ENCODE measurements around the gene HYAL3.
A peak's percentile ranks its signal among the peaks of the same experiment; 100 is the strongest.
"Not testable (repeated sequence)": the region's sequence is repeated elsewhere in the genome, so short reads cannot be mapped to it uniquely, and the experiment has no call there.

HYAL3 gene

GRCh38 chr3:50275996-50276761 is 23.0 kb downstream of the HYAL3 start:
- Mint-ChIP-seq H3K4me3 (peak overlapping the region; percentile 19), H3K4me1 (ENCODE audit: low read depth) (peaks cover 31% of the 10 kb centered on the region), H3K27me3 (peaks cover 53% of the 10 kb centered on the region), H3K36me3 (ENCODE audit: low read depth) (no peaks in the 10 kb centered on the region), H3K9me3 (no peaks in the 10 kb centered on the region), H3K27ac (no peak overlapping the region)
- DNase-seq, result peak; percentile 62

DNA sequence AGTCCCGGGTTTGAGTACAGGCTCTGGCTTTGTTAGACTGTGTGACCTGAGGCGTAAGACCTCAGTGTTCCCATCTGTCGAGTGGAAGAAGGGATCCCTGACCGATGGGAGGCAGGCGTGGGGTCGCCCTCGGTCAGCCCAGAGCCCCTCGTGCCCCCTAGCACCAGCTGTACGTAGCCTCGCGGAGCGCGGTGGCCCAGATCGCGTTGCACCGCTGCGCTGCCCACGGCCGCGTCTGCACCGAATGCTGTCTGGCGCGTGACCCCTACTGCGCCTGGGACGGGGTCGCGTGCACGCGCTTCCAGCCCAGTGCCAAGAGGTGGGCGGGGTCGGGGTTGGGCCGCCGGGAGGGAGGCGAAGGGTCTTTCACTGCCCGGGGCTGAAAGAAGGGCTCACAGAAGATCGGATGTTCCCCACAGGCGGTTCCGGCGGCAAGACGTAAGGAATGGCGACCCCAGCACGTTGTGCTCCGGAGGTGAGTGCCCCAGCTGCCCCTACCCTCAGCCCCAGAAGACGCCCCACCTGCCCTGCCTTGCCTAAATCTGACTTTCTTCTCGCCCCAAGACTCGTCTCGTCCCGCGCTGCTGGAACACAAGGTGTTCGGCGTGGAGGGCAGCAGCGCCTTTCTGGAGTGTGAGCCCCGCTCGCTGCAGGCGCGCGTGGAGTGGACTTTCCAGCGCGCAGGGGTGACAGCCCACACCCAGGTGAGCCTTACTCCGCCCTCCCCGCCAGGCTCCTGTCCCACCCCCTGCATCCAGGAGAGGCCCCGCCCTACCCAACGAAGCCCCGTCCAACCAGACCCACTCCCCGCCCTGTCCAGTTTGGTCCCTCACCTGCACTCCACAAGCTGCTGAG is 23.8 kb downstream of the HYAL3 start:
- H3K36me3 Mint-ChIP-seq (ENCODE audit: low read depth), result no peaks in the 10 kb centered on the region
- no peak overlapping the region for H3K27ac Mint-ChIP-seq
- peaks cover 31% of the 10 kb centered on the region for H3K4me1 Mint-ChIP-seq (ENCODE audit: low read depth)
- DNase-seq, result peak; percentile 46
- H3K4me3 Mint-ChIP-seq, result peak overlapping the region; percentile 19
- H3K27me3 Mint-ChIP-seq, result peaks cover 53% of the 10 kb centered on the region
- no peaks in the 10 kb centered on the region for H3K9me3 Mint-ChIP-seq

- H3K36me3 Mint-ChIP-seq (ENCODE audit: low read depth), result no peaks in the 10 kb centered on the region
- peaks cover 53% of the 10 kb centered on the region for H3K27me3 Mint-ChIP-seq
- DNase-seq, result peak; percentile 78
- no peaks in the 10 kb centered on the region for H3K9me3 Mint-ChIP-seq
- peaks cover 31% of the 10 kb centered on the region for H3K4me1 Mint-ChIP-seq (ENCODE audit: low read depth)
- H3K27ac Mint-ChIP-seq, result peak overlapping the region; percentile 54
- H3K4me3 Mint-ChIP-seq, result no peak overlapping the region
These were observed 24.7 kb downstream of the HYAL3 start for GRCh38 chr3:50274371-50275104.

- no peak for DNase-seq
- Mint-ChIP-seq H3K27ac (no peak overlapping the region), H3K27me3 (peaks cover 52% of the 10 kb centered on the region), H3K36me3 (ENCODE audit: low read depth) (no peaks in the 10 kb centered on the region), H3K4me3 (no peak overlapping the region), H3K9me3 (no peaks in the 10 kb centered on the region), H3K4me1 (ENCODE audit: low read depth) (peaks cover 31% of the 10 kb centered on the region)
These were observed 25.5 kb downstream of the HYAL3 start for GRCh38 chr3:50273689-50274065.

DNA sequence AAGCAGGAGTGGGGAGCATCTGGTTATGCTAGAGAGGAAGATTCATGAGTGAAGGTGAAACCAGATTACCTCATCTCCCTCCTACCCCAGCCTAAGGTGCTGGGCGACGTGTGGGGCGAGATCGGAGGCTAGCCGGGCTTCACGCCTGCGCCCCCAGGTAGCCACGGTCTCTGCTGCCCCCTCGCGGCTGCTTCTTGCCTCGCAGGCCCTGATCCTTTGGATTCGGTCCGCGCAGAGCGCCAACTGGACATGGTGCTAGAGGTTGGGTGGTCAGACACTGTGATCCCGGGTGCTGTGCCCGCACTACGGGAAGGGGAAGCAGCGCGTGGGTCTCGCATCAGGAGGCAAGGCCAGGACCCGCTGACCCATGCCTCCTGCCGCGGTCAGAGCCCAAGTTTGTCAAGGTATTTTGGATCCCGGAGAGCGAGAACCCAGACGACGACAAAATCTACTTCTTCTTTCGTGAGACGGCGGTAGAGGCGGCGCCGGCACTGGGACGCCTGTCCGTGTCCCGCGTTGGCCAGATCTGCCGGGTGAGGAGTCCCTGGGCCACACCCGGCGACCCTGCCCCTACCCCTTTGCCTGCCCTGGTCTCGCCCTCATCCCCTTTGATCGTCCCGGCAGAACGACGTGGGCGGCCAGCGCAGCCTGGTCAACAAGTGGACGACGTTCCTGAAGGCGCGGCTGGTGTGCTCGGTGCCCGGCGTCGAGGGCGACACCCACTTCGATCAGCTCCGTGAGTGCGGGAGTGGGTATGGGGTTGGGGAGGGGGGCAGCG is 26.1 kb downstream of the HYAL3 start:
- Mint-ChIP-seq H3K9me3 (no peaks in the 10 kb centered on the region), H3K4me1 (ENCODE audit: low read depth) (peaks cover 31% of the 10 kb centered on the region), H3K36me3 (ENCODE audit: low read depth) (no peaks in the 10 kb centered on the region), H3K4me3 (peak overlapping the region; percentile 63), H3K27me3 (peaks cover 49% of the 10 kb centered on the region), H3K27ac (peak overlapping the region; percentile 70)
- DNase-seq, result peak; percentile 95

DNA sequence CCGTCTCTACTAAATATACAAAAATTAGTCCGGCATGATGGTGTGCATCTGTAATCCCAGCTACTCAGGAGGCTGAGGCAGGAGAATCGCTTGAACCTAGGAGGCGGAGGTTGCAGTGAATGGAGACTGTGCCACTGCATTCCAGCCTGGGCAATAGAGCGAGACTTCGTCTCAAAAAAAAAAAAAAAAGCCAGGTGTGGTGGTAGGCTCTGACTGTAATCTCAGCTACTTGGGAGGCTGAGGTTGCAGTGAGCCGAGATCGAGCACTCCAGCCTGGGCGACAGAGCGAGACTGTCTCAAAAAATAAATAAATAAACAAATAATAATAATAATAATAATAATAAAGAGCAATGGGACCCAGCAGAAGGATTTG is 26.7 kb downstream of the HYAL3 start:
- H3K27ac Mint-ChIP-seq; DNase-seq; H3K9me3 Mint-ChIP-seq; H3K4me3 Mint-ChIP-seq; H3K36me3 Mint-ChIP-seq (ENCODE audit: low read depth): not testable (repeated sequence)
- Mint-ChIP-seq H3K4me1 (ENCODE audit: low read depth) (peaks cover 31% of the 10 kb centered on the region), H3K27me3 (peaks cover 47% of the 10 kb centered on the region)

DNA sequence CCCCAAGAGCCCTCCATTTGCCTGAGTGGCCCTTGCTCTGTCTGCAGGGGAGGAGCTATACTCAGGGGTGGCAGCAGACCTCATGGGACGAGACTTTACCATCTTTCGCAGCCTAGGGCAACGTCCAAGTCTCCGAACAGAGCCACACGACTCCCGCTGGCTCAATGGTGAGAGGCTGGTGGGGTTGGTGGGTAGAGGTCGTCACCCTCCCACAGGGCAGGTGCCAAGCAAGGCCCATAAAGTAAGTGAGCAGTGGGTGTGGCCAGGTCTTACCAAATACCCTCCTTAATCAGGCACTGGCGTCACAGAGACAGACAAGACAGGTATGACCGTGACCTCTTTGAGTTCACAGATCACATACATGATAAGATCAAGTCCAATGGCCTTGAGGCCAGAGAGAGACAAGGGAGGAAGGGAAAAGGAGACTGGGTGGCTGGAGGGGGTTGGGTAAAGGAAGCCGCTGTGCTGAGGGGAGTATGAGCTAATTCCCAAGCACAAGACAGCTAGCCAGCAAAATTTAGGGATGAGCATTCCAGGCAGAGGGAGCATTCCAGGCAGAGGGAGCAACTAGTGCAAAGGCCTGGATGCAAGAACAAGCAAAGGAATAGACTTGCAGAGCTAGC is 27.8 kb downstream of the HYAL3 start:
- no peaks in the 10 kb centered on the region for H3K36me3 Mint-ChIP-seq (ENCODE audit: low read depth)
- no peaks in the 10 kb centered on the region for H3K9me3 Mint-ChIP-seq
- DNase-seq, result no peak
- H3K4me1 Mint-ChIP-seq (ENCODE audit: low read depth), result peaks cover 31% of the 10 kb centered on the region
- no peak overlapping the region for H3K27ac Mint-ChIP-seq
- H3K27me3 Mint-ChIP-seq, result peaks cover 49% of the 10 kb centered on the region
- H3K4me3 Mint-ChIP-seq, result no peak overlapping the region

- no peak for DNase-seq
- Mint-ChIP-seq H3K4me1 (ENCODE audit: low read depth) (peaks cover 26% of the 10 kb centered on the region), H3K27me3 (peaks cover 47% of the 10 kb centered on the region), H3K27ac (peak overlapping the region; percentile 14), H3K9me3 (no peaks in the 10 kb centered on the region), H3K36me3 (ENCODE audit: low read depth) (no peaks in the 10 kb centered on the region), H3K4me3 (no peak overlapping the region)
These were observed 28.6 kb downstream of the HYAL3 start for GRCh38 chr3:50270422-50271224.

DNA sequence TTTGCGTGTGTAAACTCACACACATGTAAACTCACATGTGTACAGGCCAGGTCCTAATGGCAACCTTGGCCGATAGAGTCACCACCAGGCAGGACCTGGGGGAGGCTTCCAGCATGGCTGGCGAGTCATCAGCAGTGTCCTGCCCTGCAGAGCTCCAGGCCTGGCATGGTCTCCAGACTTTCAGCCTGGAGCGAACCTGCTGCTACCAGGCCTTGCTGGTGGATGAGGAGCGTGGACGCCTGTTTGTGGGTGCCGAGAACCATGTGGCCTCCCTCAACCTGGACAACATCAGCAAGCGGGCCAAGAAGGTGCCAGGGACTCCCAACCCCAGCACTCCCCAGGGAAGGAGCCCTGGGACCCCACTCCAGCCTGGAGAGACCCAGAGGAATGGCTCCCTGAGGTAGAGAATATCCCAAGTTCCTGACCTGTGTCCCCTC is 29.2 kb downstream of the HYAL3 start:
- Mint-ChIP-seq H3K36me3 (ENCODE audit: low read depth) (no peaks in the 10 kb centered on the region), H3K27ac (no peak overlapping the region), H3K4me1 (ENCODE audit: low read depth) (peaks cover 20% of the 10 kb centered on the region), H3K4me3 (no peak overlapping the region), H3K27me3 (peaks cover 43% of the 10 kb centered on the region), H3K9me3 (no peaks in the 10 kb centered on the region)
- no peak for DNase-seq

DNA sequence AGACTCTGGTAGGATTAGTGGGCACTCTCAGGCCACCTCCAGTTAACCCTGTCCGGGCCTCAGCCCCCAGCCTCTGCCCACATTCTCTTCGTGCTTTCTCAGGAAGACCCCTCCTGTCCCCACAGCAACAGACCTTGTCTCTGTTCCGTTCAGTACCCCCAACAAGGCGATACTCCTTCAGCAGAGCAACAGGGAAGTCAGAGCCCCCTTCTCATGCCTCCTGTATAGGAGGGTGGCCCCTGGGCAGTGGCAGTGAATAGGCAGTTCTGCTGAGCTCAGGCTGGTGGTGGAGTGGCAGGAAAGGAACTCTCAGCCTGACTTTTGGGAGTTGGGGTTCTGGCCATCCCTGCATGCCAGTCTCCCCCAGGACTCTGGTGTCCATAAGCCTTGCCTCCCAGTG is 29.7 kb downstream of the HYAL3 start:
- peaks cover 17% of the 10 kb centered on the region for H3K4me1 Mint-ChIP-seq (ENCODE audit: low read depth)
- no peaks in the 10 kb centered on the region for H3K36me3 Mint-ChIP-seq (ENCODE audit: low read depth)

DNA sequence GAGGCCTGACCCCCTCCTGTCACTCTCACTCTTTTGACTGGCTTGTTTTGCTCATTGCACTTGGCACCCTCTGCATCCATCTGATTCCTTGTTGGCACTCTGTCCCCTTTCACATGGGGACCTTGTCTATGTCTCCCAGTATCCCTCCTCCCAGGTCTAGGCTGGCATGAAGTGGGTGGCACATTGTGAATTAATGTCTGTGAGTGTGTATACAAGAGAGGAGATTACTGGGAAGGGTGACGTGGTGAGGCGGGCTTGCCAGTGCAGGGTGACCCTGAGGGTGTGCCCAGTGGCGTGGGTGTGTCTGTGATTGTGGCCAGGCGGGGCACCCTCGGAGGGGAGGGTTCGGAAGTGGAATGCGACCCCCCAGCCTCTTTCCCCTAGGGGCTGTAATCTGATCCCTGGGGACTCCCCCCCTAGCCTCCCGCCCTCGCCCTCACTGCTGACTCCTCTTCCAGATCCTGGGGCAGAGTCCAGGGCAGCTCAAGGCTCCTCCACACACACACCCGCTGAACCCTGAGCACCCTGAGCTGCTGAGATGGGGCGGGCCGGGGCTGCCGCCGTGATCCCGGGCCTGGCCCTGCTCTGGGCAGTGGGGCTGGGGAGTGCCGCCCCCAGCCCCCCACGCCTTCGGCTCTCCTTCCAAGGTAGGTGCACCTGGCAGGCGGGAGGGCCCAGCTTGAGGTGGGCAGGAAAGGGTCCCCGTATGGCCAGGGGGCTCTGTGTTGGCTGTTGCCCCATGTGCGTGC is 30.3 kb downstream of the HYAL3 start, which contains the start of gene SEMA3B:
TSS of gene SEMA3B (plus strand) at position 445 of the 749 bp plus-strand sequence. CDS start at position 539, 94 bp downstream.
- DNase-seq, result no peak
- Mint-ChIP-seq H3K36me3 (ENCODE audit: low read depth) (no peaks in the 10 kb centered on the region), H3K27me3 (peaks cover 33% of the 10 kb centered on the region), H3K9me3 (no peaks in the 10 kb centered on the region), H3K4me3 (no peak within 1 kb of the TSS), H3K4me1 (ENCODE audit: low read depth) (peaks cover 12% of the 10 kb centered on the region), H3K27ac (peak within 1 kb of the TSS; percentile 52)

More for the DNA sequence above, 29.7 kb downstream of the HYAL3 start:
- H3K4me3 Mint-ChIP-seq, result no peak overlapping the region
- DNase-seq, result no peak
- H3K27me3 Mint-ChIP-seq, result peaks cover 39% of the 10 kb centered on the region
- no peaks in the 10 kb centered on the region for H3K9me3 Mint-ChIP-seq
- no peak overlapping the region for H3K27ac Mint-ChIP-seq

DNA sequence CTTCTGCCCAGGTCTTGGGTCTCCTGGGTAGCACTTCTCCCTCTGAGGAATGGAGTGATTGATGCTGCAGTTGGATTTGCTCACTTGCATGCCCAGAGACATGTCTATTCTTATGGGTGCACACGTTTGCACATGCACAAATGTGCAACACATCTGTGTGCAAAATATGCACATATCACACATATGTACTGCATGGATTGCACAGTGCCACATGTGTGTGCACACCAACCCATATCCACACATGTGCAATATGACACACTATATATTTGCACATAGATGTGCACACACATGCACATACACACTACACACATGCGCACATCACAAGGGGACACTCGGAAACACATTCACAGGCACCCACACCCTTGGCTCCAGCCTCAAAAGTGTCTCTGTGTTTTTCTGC is 30.9 kb downstream of the HYAL3 start:
- no peaks in the 10 kb centered on the region for H3K36me3 Mint-ChIP-seq (ENCODE audit: low read depth)
- no peak for DNase-seq
- H3K4me3 Mint-ChIP-seq, result no peak overlapping the region
- H3K9me3 Mint-ChIP-seq, result no peaks in the 10 kb centered on the region
- H3K27me3 Mint-ChIP-seq, result peaks cover 29% of the 10 kb centered on the region
- H3K27ac Mint-ChIP-seq, result no peak overlapping the region
- peaks cover 11% of the 10 kb centered on the region for H3K4me1 Mint-ChIP-seq (ENCODE audit: low read depth)

All from activated T-cell treated with anti-CD3 and anti-CD28 coated beads, Interleukin-2, amount 50 U/mL, for 24 hours (primary cell).